Smooth muscle cell (in vitro differentiated cells): ENCODE measurements around the gene VSTM1. TPM values are rescaled to one million over a fixed set of nuclear protein-coding genes. Genes with fewer than 3 reads are reported as not detected.

ENCODE experiments used
- DNase-seq: peaks from one replicate; lab custom pipeline; 2025; ENCODE audit not compliant: unreplicated experiment; lab: John Stamatoyannopoulos, UW
- H2AFZ ChIP-seq: fragments of 200-600 bp; sonication (generic); 2 replicates; pipeline ENCODE4 v1.6.0; 2016; ENCODE audit warnings: antibody characterized with exemption, low read depth, mild to moderate bottlenecking
- H3F3A ChIP-seq: fragments of 200-600 bp; sonication (generic); 2 replicates; pipeline ENCODE4 v1.6.0; 2017; ENCODE audit warnings: antibody characterized with exemption, low read depth
- H3K27ac ChIP-seq: fragments of 200-600 bp; sonication (generic); 2 replicates; pipeline ENCODE4 v1.5.1; 2016; ENCODE audit warnings: low read depth, mild to moderate bottlenecking
- H3K27me3 ChIP-seq: fragments of 200-600 bp; sonication (generic); 2 replicates; pipeline ENCODE4 v1.6.1; 2016; ENCODE audit warnings: low read depth, mild to moderate bottlenecking
- H3K36me3 ChIP-seq: fragments of 200-600 bp; sonication (generic); 2 replicates; pipeline ENCODE4 v1.5.1; 2016; ENCODE audit warnings: low read depth
- H3K4me1 ChIP-seq: fragments of 200-600 bp; sonication (generic); 2 replicates; pipeline ENCODE4 v1.5.1; 2016; ENCODE audit warnings: low read depth
- H3K4me2 ChIP-seq: fragments of 200-600 bp; sonication (generic); 2 replicates; pipeline ENCODE4 v1.6.0; 2016; ENCODE audit warnings: mild to moderate bottlenecking
- H3K4me3 ChIP-seq: fragments of 200-600 bp; sonication (generic); 2 replicates; pipeline ENCODE4 v1.5.1; 2016; ENCODE audit warnings: mild to moderate bottlenecking
- H3K79me2 ChIP-seq: fragments of 200-600 bp; sonication (generic); 2 replicates; pipeline ENCODE4 v1.6.0; 2016; ENCODE audit warnings: low read depth, mild to moderate bottlenecking
- H3K9ac ChIP-seq: fragments of 200-600 bp; sonication (generic); 2 replicates; pipeline ENCODE4 v1.6.0; 2016; ENCODE audit warnings: low read depth
- H3K9me3 ChIP-seq: fragments of 200-600 bp; sonication (generic); replicated peaks from 2 replicates; pipeline ENCODE4 v1.5.1; 2016; ENCODE audit warnings: low read depth
- H4K20me1 ChIP-seq: fragments of 200-600 bp; sonication (generic); 2 replicates; pipeline ENCODE4 v1.6.0; 2016; ENCODE audit warnings: low read depth
- WGBS: methylation state at CpG from one replicate; pipeline ENCODE4 v1.1.7; 2016; ENCODE audit warnings: low lambda C conversion rate; 5-methylcytosine and 5-hydroxymethylcytosine counted together
- polyA plus RNA-seq: library from polyadenylated mRNA; unstranded; fragments of >200 nt; fragmentation: Nextera tagmentation; extraction: Ambion mirVana; gene quantifications from 2 replicates; pipeline ENCODE4 v1.2.1, GENCODE V29; 2016
- small RNA-seq: library from RNA; depleted of rRNA; stranded (forward); fragments of <200 nt; gene quantifications from one replicate; pipeline ENCODE3, GENCODE V24; 2014
- total RNA-seq: library from RNA; depleted of rRNA; stranded (reverse); fragments of >200 nt; gene quantifications from 2 replicates; pipeline ENCODE4 v1.2.3, GENCODE V29; 2014
- TF ChIP-seq, protein P1 (sequence below): fragments of 200-600 bp; sonication (generic); IDR thresholded peaks from 2 replicates; pipeline ENCODE4 v1.5.1; 2017; ENCODE audit warnings: borderline replicate concordance, mild to moderate bottlenecking, antibody characterized with exemption; ENCODE audit not compliant: insufficient read depth, poor library complexity, severe bottlenecking

The VSTM1 gene
- total and polyA plus RNA-seq, 2 experiments from 2014 or later, result not detected

DNA sequence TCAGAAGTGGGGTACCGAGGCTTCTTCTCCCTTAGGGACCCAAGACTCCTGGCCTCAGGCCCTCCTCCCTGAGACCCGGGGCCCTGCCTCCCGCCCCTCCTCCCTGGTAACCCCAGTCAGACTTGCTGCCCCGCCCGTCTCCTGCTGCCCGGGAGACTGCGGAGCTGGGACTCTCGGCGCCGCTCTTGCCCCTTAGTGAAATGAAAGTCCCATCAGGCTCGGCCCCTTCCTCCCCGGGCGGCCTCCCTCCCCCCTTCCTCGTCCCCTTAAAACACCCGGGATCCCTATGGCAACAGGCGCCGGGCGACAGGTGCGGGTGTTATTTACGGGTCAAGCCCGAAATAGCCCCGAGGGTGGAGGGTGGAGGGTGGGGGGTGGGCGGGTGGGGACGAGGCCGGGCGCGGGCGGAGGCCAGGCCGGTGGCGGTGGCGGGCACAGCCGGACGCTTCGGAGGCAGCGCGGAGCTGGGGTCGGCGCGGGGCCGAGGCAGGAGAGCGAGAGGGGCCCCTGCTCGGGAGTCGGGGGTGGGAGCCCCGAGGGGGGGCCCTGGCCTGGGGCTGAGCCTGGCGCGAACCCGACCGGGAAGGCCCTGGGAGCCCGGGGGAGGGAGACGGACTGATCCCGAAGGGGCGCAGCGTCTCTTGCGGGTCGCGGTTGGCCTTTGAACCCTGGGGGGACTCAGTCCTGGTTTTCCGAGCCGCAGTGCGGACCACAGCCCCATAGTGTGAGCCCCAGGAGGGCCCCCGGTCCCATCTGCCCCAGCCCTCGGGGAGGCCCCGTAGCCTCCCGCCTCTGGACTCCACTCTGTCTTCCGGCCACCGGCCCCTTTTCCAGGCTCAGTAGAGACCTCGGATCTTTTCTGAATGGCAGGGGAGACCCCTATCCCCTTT lies 72.2 kb downstream of the VSTM1 start, which contains the start of gene CACNG6:
Gene CACNG6 (plus strand): TSS at position 414 of the 890 bp plus-strand sequence. CDS start 1,241 bp downstream, outside the sequence.
- peak within 1 kb of the TSS; percentile 86 for H3K4me2 ChIP-seq
- no peaks in the 10 kb centered on the region for H4K20me1 ChIP-seq
- H3K27ac ChIP-seq, result no peak within 1 kb of the TSS
- peaks cover 3% of the 10 kb centered on the region for H3K4me1 ChIP-seq
- WGBS, result 22% methylated on average over 29 of the region's 66 CpGs
- no peaks in the 10 kb centered on the region for H3K79me2 ChIP-seq
- no peak within 1 kb of the TSS for H2AFZ ChIP-seq
- no peak within 1 kb of the TSS for H3K9ac ChIP-seq
- peaks cover 10% of the 10 kb centered on the region for H3K27me3 ChIP-seq
- TF ChIP-seq, protein P1, sequence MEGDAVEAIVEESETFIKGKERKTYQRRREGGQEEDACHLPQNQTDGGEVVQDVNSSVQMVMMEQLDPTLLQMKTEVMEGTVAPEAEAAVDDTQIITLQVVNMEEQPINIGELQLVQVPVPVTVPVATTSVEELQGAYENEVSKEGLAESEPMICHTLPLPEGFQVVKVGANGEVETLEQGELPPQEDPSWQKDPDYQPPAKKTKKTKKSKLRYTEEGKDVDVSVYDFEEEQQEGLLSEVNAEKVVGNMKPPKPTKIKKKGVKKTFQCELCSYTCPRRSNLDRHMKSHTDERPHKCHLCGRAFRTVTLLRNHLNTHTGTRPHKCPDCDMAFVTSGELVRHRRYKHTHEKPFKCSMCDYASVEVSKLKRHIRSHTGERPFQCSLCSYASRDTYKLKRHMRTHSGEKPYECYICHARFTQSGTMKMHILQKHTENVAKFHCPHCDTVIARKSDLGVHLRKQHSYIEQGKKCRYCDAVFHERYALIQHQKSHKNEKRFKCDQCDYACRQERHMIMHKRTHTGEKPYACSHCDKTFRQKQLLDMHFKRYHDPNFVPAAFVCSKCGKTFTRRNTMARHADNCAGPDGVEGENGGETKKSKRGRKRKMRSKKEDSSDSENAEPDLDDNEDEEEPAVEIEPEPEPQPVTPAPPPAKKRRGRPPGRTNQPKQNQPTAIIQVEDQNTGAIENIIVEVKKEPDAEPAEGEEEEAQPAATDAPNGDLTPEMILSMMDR, result no peak
- H3K4me3 ChIP-seq, result peak within 1 kb of the TSS; percentile 50
- H3K36me3 ChIP-seq, result no peaks in the 10 kb centered on the region
- DNase-seq, result no peak
- no peaks in the 10 kb centered on the region for H3F3A ChIP-seq
- H3K9me3 ChIP-seq, result no peaks in the 10 kb centered on the region

Small RNA genes within 50 kb of the gene (small RNA-seq; reads per million reads assigned to genes)
- gene AC012314.20, result not detected

Other genes starting within 250 kb of the VSTM1 start
- gene NLRP12, start 239.6 kb downstream of the VSTM1 start, total RNA-seq, result 0.04 TPM in 1 of 2 replicates, not detected in the other
- gene NLRP12, start 239.6 kb downstream of the VSTM1 start, polyA plus RNA-seq, result not detected in 2 replicates
- 83.8 and 97.6 TPM in 2 replicates for gene MYADM, start 196.0 kb downstream of the VSTM1 start, total RNA-seq
- gene MYADM, start 196.0 kb downstream of the VSTM1 start, polyA plus RNA-seq, result 193 and 247 TPM in 2 replicates
- gene PRKCG, start 181.7 kb downstream of the VSTM1 start, total RNA-seq, result 0.18 TPM in 1 of 2 replicates, not detected in the other
- 0.51 and 0.59 TPM in 2 replicates for gene PRKCG, start 181.7 kb downstream of the VSTM1 start, polyA plus RNA-seq
- gene CACNG7, start 154.6 kb downstream of the VSTM1 start, total RNA-seq, result 2.3 and 6.1 TPM in 2 replicates
- 0.59 and 1.3 TPM in 2 replicates for gene CACNG7, start 154.6 kb downstream of the VSTM1 start, polyA plus RNA-seq
- 0.04 and 0.31 TPM in 2 replicates for gene CACNG8, start 101.0 kb downstream of the VSTM1 start, total RNA-seq
- 0.03 and 0.19 TPM in 2 replicates for gene CACNG8, start 101.0 kb downstream of the VSTM1 start, polyA plus RNA-seq
- gene CACNG6, start 72.3 kb downstream of the VSTM1 start, total RNA-seq, result 0.13 TPM in 1 of 2 replicates, not detected in the other
- not detected in 2 replicates for gene CACNG6, start 72.3 kb downstream of the VSTM1 start, polyA plus RNA-seq
- gene TARM1, start 17.5 kb upstream of the VSTM1 start, total RNA-seq, result not detected in 2 replicates
- gene TARM1, start 17.5 kb upstream of the VSTM1 start, polyA plus RNA-seq, result not detected in 2 replicates
- gene OSCAR, start 36.9 kb upstream of the VSTM1 start, total RNA-seq, result 1.1 TPM in 1 of 2 replicates, not detected in the other
- 0.90 and 1.7 TPM in 2 replicates for gene OSCAR, start 36.9 kb upstream of the VSTM1 start, polyA plus RNA-seq
- 9.5 and 29.8 TPM in 2 replicates for gene NDUFA3, start 39.0 kb upstream of the VSTM1 start, total RNA-seq
- 249 and 264 TPM in 2 replicates for gene NDUFA3, start 39.0 kb upstream of the VSTM1 start, polyA plus RNA-seq
- gene TFPT, start 51.8 kb upstream of the VSTM1 start, total RNA-seq, result 14.2 and 17.1 TPM in 2 replicates
- gene TFPT, start 51.8 kb upstream of the VSTM1 start, polyA plus RNA-seq, result 56.0 and 58.1 TPM in 2 replicates
- gene PRPF31, start 51.9 kb upstream of the VSTM1 start, total RNA-seq, result 40.9 and 42.8 TPM in 2 replicates
- gene PRPF31, start 51.9 kb upstream of the VSTM1 start, polyA plus RNA-seq, result 77.1 and 81.2 TPM in 2 replicates
- 12.4 and 14.1 TPM in 2 replicates for gene CNOT3, start 73.9 kb upstream of the VSTM1 start, total RNA-seq
- 31.4 and 37.6 TPM in 2 replicates for gene CNOT3, start 73.9 kb upstream of the VSTM1 start, polyA plus RNA-seq
- gene LENG1, start 95.8 kb upstream of the VSTM1 start, total RNA-seq, result 3.2 and 10.9 TPM in 2 replicates
- 14.1 and 17.6 TPM in 2 replicates for gene LENG1, start 95.8 kb upstream of the VSTM1 start, polyA plus RNA-seq
- gene TMC4, start 109.3 kb upstream of the VSTM1 start, total RNA-seq, result 5.9 and 7.3 TPM in 2 replicates
- 6.7 and 28.0 TPM in 2 replicates for gene TMC4, start 109.3 kb upstream of the VSTM1 start, polyA plus RNA-seq
- gene MBOAT7, start 125.7 kb upstream of the VSTM1 start, total RNA-seq, result 76.8 and 110 TPM in 2 replicates
- 106 and 195 TPM in 2 replicates for gene MBOAT7, start 125.7 kb upstream of the VSTM1 start, polyA plus RNA-seq
- 45.8 and 53.7 TPM in 2 replicates for gene TSEN34, start 127.4 kb upstream of the VSTM1 start, total RNA-seq
- gene TSEN34, start 127.4 kb upstream of the VSTM1 start, polyA plus RNA-seq, result 79.5 and 91.7 TPM in 2 replicates
- 1,047 and 1,149 TPM in 2 replicates for gene RPS9, start 137.0 kb upstream of the VSTM1 start, total RNA-seq
- gene RPS9, start 137.0 kb upstream of the VSTM1 start, polyA plus RNA-seq, result 347 and 352 TPM in 2 replicates
- gene LILRB3, start 159.1 kb upstream of the VSTM1 start, total RNA-seq, result not detected in 2 replicates
- 0.06 and 0.70 TPM in 2 replicates for gene LILRB3, start 159.1 kb upstream of the VSTM1 start, polyA plus RNA-seq
- gene LILRA6, start 178.9 kb upstream of the VSTM1 start, total RNA-seq, result not detected in 2 replicates
- gene LILRA6, start 178.9 kb upstream of the VSTM1 start, polyA plus RNA-seq, result not detected in 2 replicates
- gene LILRB5, start 193.4 kb upstream of the VSTM1 start, total RNA-seq, result not detected in 2 replicates
- not detected in 2 replicates for gene LILRB5, start 193.4 kb upstream of the VSTM1 start, polyA plus RNA-seq
- not detected in 2 replicates for gene LILRB2, start 217.2 kb upstream of the VSTM1 start, total RNA-seq
- not detected in 2 replicates for gene LILRB2, start 217.2 kb upstream of the VSTM1 start, polyA plus RNA-seq
- not detected in 2 replicates for gene LILRA5, start 249.3 kb upstream of the VSTM1 start, total RNA-seq
- not detected in 2 replicates for gene LILRA5, start 249.3 kb upstream of the VSTM1 start, polyA plus RNA-seq